H9 (cell line): Measurements from ENCODE around the gene LAMC2. TPM values are rescaled to one million over a fixed set of nuclear protein-coding genes. Genes with fewer than 3 reads are reported as not detected.

ENCODE experiments used
- DNase-seq: peaks from one replicate; pipeline ENCODE4 v3.0.0-alpha.2; 2017
- H2AFZ ChIP-seq: one replicate; pipeline ENCODE4 v1.6.1; 2013; ENCODE audit warnings: mild to moderate bottlenecking, low read length, control low read depth, moderate library complexity
- H2AK5ac ChIP-seq: 2 replicates; pipeline ENCODE4 v1.6.1; 2013; ENCODE audit warnings: low read length, control low read depth, mixed read lengths; ENCODE audit not compliant: insufficient read length
- H2BK120ac ChIP-seq: one replicate; pipeline ENCODE4 v1.6.1; 2013; ENCODE audit warnings: low read depth, mild to moderate bottlenecking, low read length, control low read depth, inconsistent platforms; ENCODE audit not compliant: poor library complexity, severe bottlenecking
- H2BK12ac ChIP-seq: 2 replicates; pipeline ENCODE4 v1.6.1; 2013; ENCODE audit warnings: low read length, control low read depth, mixed read lengths, low read depth; ENCODE audit not compliant: insufficient read length
- H2BK15ac ChIP-seq: 2 replicates; pipeline ENCODE4 v1.6.1; 2013; ENCODE audit warnings: low read depth, low read length, control low read depth
- H2BK20ac ChIP-seq: one replicate; pipeline ENCODE4 v1.6.1; 2013; ENCODE audit warnings: low read depth, mild to moderate bottlenecking, low read length, control low read depth, inconsistent platforms; ENCODE audit not compliant: poor library complexity, severe bottlenecking
- H2BK5ac ChIP-seq: 2 replicates; pipeline ENCODE4 v1.6.1; 2013; ENCODE audit warnings: low read length, control low read depth, mixed read lengths; ENCODE audit not compliant: insufficient read length
- H3K14ac ChIP-seq: 2 replicates; pipeline ENCODE4 v1.6.1; 2013; ENCODE audit warnings: low read length, control low read depth; ENCODE audit not compliant: insufficient read depth
- H3K18ac ChIP-seq: 2 replicates; pipeline ENCODE4 v1.6.1; 2013; ENCODE audit warnings: low read depth, mild to moderate bottlenecking, mixed read lengths, low read length, control low read depth; ENCODE audit not compliant: insufficient read length
- H3K23ac ChIP-seq: 2 replicates; pipeline ENCODE4 v1.6.1; 2013; ENCODE audit warnings: low read length, control low read depth, mixed read lengths, low read depth; ENCODE audit not compliant: insufficient read length
- H3K23me2 ChIP-seq: 2 replicates; pipeline ENCODE4 v1.6.1; 2013; ENCODE audit warnings: low read depth, mild to moderate bottlenecking, mixed read lengths, low read length, control low read depth; ENCODE audit not compliant: insufficient read length, poor library complexity, severe bottlenecking
- H3K27ac ChIP-seq: 2 replicates; pipeline ENCODE4 v1.5.1; 2013; ENCODE audit warnings: low read length, control low read depth, mixed read lengths, low read depth; ENCODE audit not compliant: insufficient read length
- H3K27me3 ChIP-seq: 2 replicates; pipeline ENCODE4 v1.6.1; 2013; ENCODE audit warnings: low read length, control low read depth, inconsistent platforms; ENCODE audit not compliant: insufficient read depth
- H3K4ac ChIP-seq: 2 replicates; pipeline ENCODE4 v1.6.1; 2013; ENCODE audit warnings: low read depth, mild to moderate bottlenecking, control low read depth, inconsistent platforms, low read length, moderate library complexity
- H3K4me1 ChIP-seq: 2 replicates; pipeline ENCODE4 v1.6.1; 2013; ENCODE audit warnings: low read length, control low read depth, inconsistent platforms; ENCODE audit not compliant: insufficient read depth
- H3K4me2 ChIP-seq: 2 replicates; pipeline ENCODE4 v1.6.1; 2013; ENCODE audit warnings: low read length, control low read depth, mixed read lengths; ENCODE audit not compliant: insufficient read length, insufficient read depth
- H3K56ac ChIP-seq: 2 replicates; pipeline ENCODE4 v1.6.1; 2013; ENCODE audit warnings: low read depth, mild to moderate bottlenecking, mixed read lengths, low read length, control low read depth; ENCODE audit not compliant: insufficient read length
- H3K79me1 ChIP-seq: 2 replicates; pipeline ENCODE4 v1.6.1; 2013; ENCODE audit warnings: low read depth, mild to moderate bottlenecking, moderate library complexity, low read length, control low read depth, inconsistent platforms; ENCODE audit not compliant: insufficient read depth, poor library complexity, severe bottlenecking
- H3K79me2 ChIP-seq: 2 replicates; pipeline ENCODE4 v1.6.1; 2013; ENCODE audit warnings: low read length, control low read depth, inconsistent platforms; ENCODE audit not compliant: insufficient read depth
- H3K9ac ChIP-seq: 2 replicates; pipeline ENCODE4 v1.6.1; 2013; ENCODE audit warnings: low read length, control low read depth, mixed read lengths; ENCODE audit not compliant: insufficient read length; ENCODE audit errors: extremely low read depth
- H3K9me3 ChIP-seq: one replicate; pipeline ENCODE4 v1.6.1; 2013; ENCODE audit warnings: low read depth, low read length, inconsistent platforms; ENCODE audit not compliant: control insufficient read depth
- H3T11ph ChIP-seq: one replicate; pipeline ENCODE4 v1.6.1; 2013; ENCODE audit warnings: mild to moderate bottlenecking, low read length, control low read depth, inconsistent platforms
- H4K20me1 ChIP-seq: one replicate; pipeline ENCODE4 v1.6.1; 2013; ENCODE audit not compliant: control insufficient read depth, insufficient read length, insufficient read depth
- H4K5ac ChIP-seq: 2 replicates; pipeline ENCODE4 v1.6.1; 2013; ENCODE audit warnings: low read depth, mild to moderate bottlenecking, mixed read lengths, low read length, control low read depth; ENCODE audit not compliant: insufficient read length
- H4K8ac ChIP-seq: replicated peaks from 2 replicates; pipeline ENCODE4 v1.6.1; 2013; ENCODE audit warnings: low read length, control low read depth, mixed read lengths, low read depth; ENCODE audit not compliant: insufficient read length
- H4K91ac ChIP-seq: 2 replicates; pipeline ENCODE4 v1.6.1; 2013; ENCODE audit warnings: low read depth, mild to moderate bottlenecking, moderate library complexity, mixed read lengths, low read length, control low read depth; ENCODE audit not compliant: insufficient read length
- H3K27ac Mint-ChIP-seq, 3 experiments: 2 replicates in 2 of 3; 3 replicates in 1 of 3; pipeline ENCODE4 v1.8.0; 2020 to 2021; ENCODE audit warnings: mixed read lengths in 3 of 3, mild to moderate bottlenecking in 1 of 3, moderate library complexity in 1 of 3
- H3K27me3 Mint-ChIP-seq: 2 replicates; pipeline ENCODE4 v1.8.0; 2021; ENCODE audit warnings: low read depth, mild to moderate bottlenecking, moderate library complexity, mixed read lengths
- H3K36me3 Mint-ChIP-seq, 3 experiments: 2 replicates in 2 of 3; 3 replicates in 1 of 3; pipeline ENCODE4 v1.8.0; 2020 to 2021; ENCODE audit warnings: low read depth in 3 of 3, mixed read lengths in 3 of 3; ENCODE audit not compliant: insufficient read depth in 1 of 3
- H3K4me1 Mint-ChIP-seq, 2 experiments: 2 replicates each; pipeline ENCODE4 v1.8.0; 2020; ENCODE audit warnings: mixed read lengths in 2 of 2
- H3K4me3 Mint-ChIP-seq, 2 experiments: 2 replicates in 1 of 2; 3 replicates in 1 of 2; pipeline ENCODE4 v1.8.0; 2020 to 2021; ENCODE audit warnings: mild to moderate bottlenecking in 2 of 2, mixed read lengths in 2 of 2, moderate library complexity in 1 of 2
- H3K9me3 Mint-ChIP-seq, 2 experiments: 2 replicates in 1 of 2; 3 replicates in 1 of 2; pipeline ENCODE4 v1.8.0; 2020; ENCODE audit warnings: mild to moderate bottlenecking in 2 of 2, mixed read lengths in 2 of 2, moderate library complexity in 1 of 2
- CTCF ChIP-seq: fragments of 200-600 bp; sonication (generic); conservative IDR thresholded peaks from 3 replicates; pipeline ENCODE4 v1.8.0; 2021; ENCODE audit warnings: antibody characterized with exemption, mild to moderate bottlenecking
- WGBS: extraction: QIAGEN DNeasy Blood & Tissue Kit; methylation state at CpG from one replicate; pipeline ENCODE4 v1.1.7; 2013; ENCODE audit warnings: missing lambda C conversion rate, low lambda C conversion rate, mixed read lengths; ENCODE audit not compliant: insufficient read length; ENCODE audit errors: extremely low coverage; 5-methylcytosine and 5-hydroxymethylcytosine counted together
- total RNA-seq: library from RNA; stranded (reverse); gene quantifications from 2 replicates; pipeline ENCODE4 v1.2.1, GENCODE V29; 2021

The LAMC2 gene
- total RNA-seq, 1 experiment from 2014 or later = 7.4 TPM

- Histone ChIP-seq H4K20me1 (no peaks in the 10 kb centered on the region), H3K4me2 (no peak overlapping the region), H2BK15ac (no peak overlapping the region), H3K79me2 (no peaks in the 10 kb centered on the region), H3K79me1 (no peaks in the 10 kb centered on the region), H3K14ac (no peak overlapping the region), H2AFZ (no peak overlapping the region), H4K8ac (no peak overlapping the region), H3K27me3 (no peaks in the 10 kb centered on the region), H3K23me2 (no peaks in the 10 kb centered on the region), H3K4me1 (no peaks in the 10 kb centered on the region), H2BK5ac (no peak overlapping the region), H2BK12ac (no peak overlapping the region), H2BK120ac (no peak overlapping the region), H3K4ac (no peak overlapping the region), H3K9ac (no peak overlapping the region), H2AK5ac (no peak overlapping the region), H2BK20ac (no peak overlapping the region), H3K9me3 (no peaks in the 10 kb centered on the region), H4K5ac (no peak overlapping the region), H3K23ac (no peak overlapping the region), H3K56ac (no peak overlapping the region), H3K18ac (no peak overlapping the region), H3T11ph (no peak overlapping the region), H4K91ac (no peak overlapping the region), H3K27ac (no peak overlapping the region)
- Mint-ChIP-seq H3K9me3 (no peaks in the 10 kb centered on the region; a peak in 1 of 5 replicates), H3K27me3 (no peaks in the 10 kb centered on the region), H3K4me1 (peaks cover 14 to 16% of the 10 kb centered on the region in 2 experiments), H3K27ac (no peak overlapping the region), H3K4me3 (no peak overlapping the region), H3K36me3 (no peaks in the 10 kb centered on the region)
- no peak for DNase-seq
- no CpG with 5 or more reads among the region's 1 CpG for WGBS
- no peak for TF ChIP-seq CTCF
Measured at GRCh38 chr1:183175631-183176030, 10.4 kb upstream of the LAMC2 start.
